D721Med (cell line): ENCODE results near the gene LSP1.

ENCODE experiments used
- DNase-seq: peaks from one replicate; pipeline ENCODE4 v3.0.0; 2011; ENCODE audit warnings: low spot score; ENCODE audit not compliant: insufficient read length
- FAIRE-seq: peaks from 2 replicates; lab custom pipeline; 2011; peaks lifted over from hg19 to GRCh38; lab: Jason Lieb, UNC
- CTCF ChIP-seq: IDR thresholded peaks from 2 replicates; pipeline ENCODE4 v1.5.1; 2012; ENCODE audit warnings: mild to moderate bottlenecking, control low read depth; ENCODE audit not compliant: insufficient read depth; ENCODE audit errors: missing control alignments

Gene LSP1

GRCh38 chr11:1879941-1880720, 27.2 kb downstream of the LSP1 start:
- no peak for DNase-seq
- no peak for FAIRE-seq
- TF ChIP-seq CTCF: no peak

GRCh38 chr11:1880746-1881441, 28.0 kb downstream of the LSP1 start:
- DNase-seq: no peak
- TF ChIP-seq CTCF: no peak
- no peak for FAIRE-seq

GRCh38 chr11:1881442-1882264, 28.8 kb downstream of the LSP1 start:
- DNase-seq: no peak
- no peak for FAIRE-seq
- no peak for TF ChIP-seq CTCF

GRCh38 chr11:1882265-1883238, 29.7 kb downstream of the LSP1 start:
- peak; percentile 75 for DNase-seq
- TF ChIP-seq CTCF: peak; percentile 78
- FAIRE-seq: no peak

GRCh38 chr11:1883346-1884302, 30.7 kb downstream of the LSP1 start:
- DNase-seq (no peak), FAIRE-seq (no peak)
- no peak for TF ChIP-seq CTCF
